ENCODE results near the gene CNOT2.

CNOT2 gene

GRCh38 chr12:70330158-70330557, 86.9 kb downstream of the CNOT2 start:
- TF ChIP-seq TAF1 (IDR thresholded peaks at IDR 0.05; ENCODE audit: borderline replicate concordance, insufficient read depth, low read length) (no peak), SIN3A (IDR thresholded peaks at IDR 0.05; ENCODE audit: borderline replicate concordance, insufficient read depth, low read length) (no peak), REST (IDR thresholded peaks at IDR 0.05; ENCODE audit: insufficient read depth in 1 of 2, low read depth in 2 of 2, low read length in 2 of 2) (no peak), FOXP2 (optimal IDR thresholded peaks at IDR 0.05; ENCODE audit: borderline replicate concordance, extremely low read depth, extremely low read length, insufficient read depth) (no peak), POLR2AphosphoS5 (IDR thresholded peaks at IDR 0.05; ENCODE audit: low read depth, low read length) (no peak)

DNA sequence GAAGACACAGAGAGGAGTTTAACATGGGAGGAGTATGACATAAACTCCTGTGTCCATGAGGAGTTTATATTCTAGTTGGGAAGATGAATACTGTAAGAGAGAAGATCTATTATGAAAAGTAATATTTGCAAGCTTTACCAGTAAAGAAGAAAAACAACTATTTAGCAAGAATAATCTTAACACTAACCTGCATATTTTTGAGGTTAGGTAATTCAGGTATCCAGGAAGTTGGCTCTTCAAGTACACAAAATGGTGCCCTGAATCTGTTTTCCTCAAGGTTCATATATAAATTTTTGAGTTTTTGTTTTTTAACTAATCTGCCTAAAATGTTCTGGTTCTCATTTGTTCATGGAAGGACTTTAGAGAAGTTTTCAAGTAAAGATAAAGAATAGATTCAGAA, 89.0 kb downstream of the CNOT2 start:
- TF ChIP-seq TAF1 (IDR thresholded peaks at IDR 0.05; ENCODE audit: borderline replicate concordance, insufficient read depth, low read length) (no peak), POLR2AphosphoS5 (IDR thresholded peaks at IDR 0.05; ENCODE audit: low read depth, low read length) (no peak), SIN3A (IDR thresholded peaks at IDR 0.05; ENCODE audit: borderline replicate concordance, insufficient read depth, low read length) (no peak), REST (IDR thresholded peaks at IDR 0.05; ENCODE audit: insufficient read depth in 1 of 2, low read depth in 2 of 2, low read length in 2 of 2) (no peak), FOXP2 (optimal IDR thresholded peaks at IDR 0.05; ENCODE audit: borderline replicate concordance, extremely low read depth, extremely low read length, insufficient read depth) (no peak)

GRCh38 chr12:70334742-70335141, 91.5 kb downstream of the CNOT2 start:
- TF ChIP-seq SIN3A (IDR thresholded peaks at IDR 0.05; ENCODE audit: borderline replicate concordance, insufficient read depth, low read length) = no peak
- TF ChIP-seq POLR2AphosphoS5 (IDR thresholded peaks at IDR 0.05; ENCODE audit: low read depth, low read length) = no peak
- no peak for TF ChIP-seq FOXP2 (optimal IDR thresholded peaks at IDR 0.05; ENCODE audit: borderline replicate concordance, extremely low read depth, extremely low read length, insufficient read depth)
- no peak for TF ChIP-seq TAF1 (IDR thresholded peaks at IDR 0.05; ENCODE audit: borderline replicate concordance, insufficient read depth, low read length)
- no peak for TF ChIP-seq REST (IDR thresholded peaks at IDR 0.05; ENCODE audit: insufficient read depth in 1 of 2, low read depth in 2 of 2, low read length in 2 of 2)

DNA sequence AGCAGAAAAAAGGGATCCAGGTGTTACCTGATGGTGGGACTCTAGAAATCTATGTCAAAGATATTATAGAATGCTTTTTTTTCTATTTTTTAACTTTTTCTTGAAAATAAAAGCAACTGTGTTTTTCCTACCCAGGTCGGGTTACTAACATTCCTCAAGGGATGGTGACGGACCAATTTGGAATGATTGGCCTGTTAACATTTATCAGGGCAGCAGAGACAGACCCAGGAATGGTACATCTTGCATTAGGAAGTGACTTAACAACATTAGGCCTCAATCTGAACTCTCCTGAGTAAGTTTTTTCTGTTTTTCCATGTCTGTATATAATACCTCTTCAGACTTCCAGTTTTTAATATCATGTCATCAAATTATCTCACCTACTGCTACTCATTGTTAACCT, 95.3 kb downstream of the CNOT2 start:
- no peak for TF ChIP-seq SIN3A (IDR thresholded peaks at IDR 0.05; ENCODE audit: borderline replicate concordance, insufficient read depth, low read length)

DNA sequence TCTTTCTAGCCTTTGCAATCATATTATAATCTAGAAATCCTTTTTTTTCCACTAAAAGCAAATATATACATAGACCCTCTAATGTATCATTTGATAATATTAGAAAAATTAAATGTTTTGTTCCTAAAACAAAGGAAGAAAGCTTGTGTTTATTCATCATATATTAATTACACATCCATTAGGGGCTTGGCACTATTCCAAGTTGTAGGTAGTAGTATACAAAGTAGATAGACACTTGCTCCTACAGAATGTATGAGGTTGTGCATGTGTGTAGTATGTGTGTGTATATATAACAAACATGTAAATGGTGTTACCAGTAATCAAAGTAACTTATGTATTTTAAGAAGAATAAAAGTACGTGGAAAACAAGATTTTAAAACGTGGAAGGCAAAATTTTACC, 107.8 kb downstream of the CNOT2 start:
- no peak for TF ChIP-seq REST (IDR thresholded peaks at IDR 0.05; ENCODE audit: insufficient read depth in 1 of 2, low read depth in 2 of 2, low read length in 2 of 2)
- no peak for TF ChIP-seq SIN3A (IDR thresholded peaks at IDR 0.05; ENCODE audit: borderline replicate concordance, insufficient read depth, low read length)
- no peak for TF ChIP-seq FOXP2 (optimal IDR thresholded peaks at IDR 0.05; ENCODE audit: borderline replicate concordance, extremely low read depth, extremely low read length, insufficient read depth)
- TF ChIP-seq POLR2AphosphoS5 (IDR thresholded peaks at IDR 0.05; ENCODE audit: low read depth, low read length) = no peak
- TF ChIP-seq TAF1 (IDR thresholded peaks at IDR 0.05; ENCODE audit: borderline replicate concordance, insufficient read depth, low read length) = no peak
